ENCODE results near the gene RELB.
A peak's percentile ranks its signal among the peaks of the same experiment; 100 is the strongest.
"Not testable (repeated sequence)": the region's sequence is repeated elsewhere in the genome, so short reads cannot be mapped to it uniquely, and the experiment has no call there.

RELB gene

GRCh38 chr19:44993926-44994537 lies 7.2 kb upstream of the RELB start:
- peaks cover 19 to 37% of the 10 kb centered on the region in 2 donors for H3K36me3 Mint-ChIP-seq
- no peaks in the 10 kb centered on the region for H3K9me3 Mint-ChIP-seq
- ATAC-seq (replicated peaks), result no peak
- H3K27ac Mint-ChIP-seq, result peak overlapping the region; percentile 3
- H3K4me1 Mint-ChIP-seq, result peaks cover 3 to 9% of the 10 kb centered on the region in 2 donors
- H3K27me3 Mint-ChIP-seq, result no peaks in the 10 kb centered on the region
- DNase-seq, result no peak
- H3K4me3 Mint-ChIP-seq, result no peak overlapping the region

GRCh38 chr19:44998025-44998424 lies 3.2 kb upstream of the RELB start:
- Mint-ChIP-seq H3K4me1 (peaks cover 8 to 17% of the 10 kb centered on the region in 2 donors), H3K4me3 (no peak overlapping the region), H3K9me3 (peaks cover 0 to 1% of the 10 kb centered on the region in 2 donors), H3K27ac (no peak overlapping the region), H3K36me3 (peaks cover 12 to 22% of the 10 kb centered on the region in 2 donors), H3K27me3 (no peaks in the 10 kb centered on the region)
- no peak for DNase-seq
- ATAC-seq (replicated peaks), result no peak

DNA sequence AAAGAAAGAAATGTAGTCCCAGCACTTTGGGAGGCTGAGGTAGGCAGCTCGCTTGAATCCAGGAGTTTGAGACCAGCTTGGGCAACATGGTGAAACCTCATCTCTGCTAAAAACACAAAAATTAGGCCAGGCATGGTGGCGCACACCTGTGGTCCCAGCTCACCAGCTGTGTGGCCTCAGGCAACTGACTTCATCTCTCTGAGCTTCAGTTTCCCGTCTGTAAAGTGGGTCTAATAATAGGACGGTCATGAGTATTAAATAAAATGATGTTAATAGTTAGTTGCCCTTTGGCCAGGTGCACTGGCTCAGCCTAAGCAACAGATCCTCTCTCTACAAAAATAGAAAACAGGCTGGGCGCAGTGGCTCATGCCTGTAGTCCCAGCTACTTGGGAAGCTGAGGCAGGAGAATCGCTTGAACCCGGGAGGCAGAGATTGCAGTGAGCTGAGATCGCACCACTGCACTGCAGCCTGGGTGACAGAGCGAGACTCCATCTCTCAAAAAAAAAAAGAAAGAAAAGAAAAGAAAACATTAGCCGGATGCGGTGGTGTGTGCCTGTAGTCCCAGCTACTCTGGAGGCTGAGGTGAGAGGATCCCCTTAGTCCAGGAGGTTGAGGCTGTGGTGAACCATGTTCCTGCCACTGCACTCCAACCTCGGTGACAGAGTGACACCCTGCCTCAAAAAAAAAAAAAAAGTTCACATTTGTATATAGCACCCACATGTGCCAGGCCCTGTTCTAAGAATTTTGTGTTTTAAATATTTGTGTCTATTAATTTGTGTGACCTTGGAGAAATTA lies 1.9 kb upstream of the RELB start:
- H3K4me1 Mint-ChIP-seq, result peaks cover 8 to 17% of the 10 kb centered on the region in 2 donors
- not testable (repeated sequence) for ATAC-seq (replicated peaks); H3K27me3 Mint-ChIP-seq; H3K4me3 Mint-ChIP-seq; H3K27ac Mint-ChIP-seq; H3K9me3 Mint-ChIP-seq; DNase-seq
- peaks cover 9 to 18% of the 10 kb centered on the region in 2 donors for H3K36me3 Mint-ChIP-seq

GRCh38 chr19:45000665-45001064 lies 599 bp upstream of the RELB start:
- peaks cover 10 to 13% of the 10 kb centered on the region in 2 donors for H3K36me3 Mint-ChIP-seq
- H3K27ac Mint-ChIP-seq, result peak overlapping the region; percentile 84
- H3K4me3 Mint-ChIP-seq, result peak overlapping the region; percentile 70 to 91
- H3K4me1 Mint-ChIP-seq, result peaks cover 5 to 18% of the 10 kb centered on the region in 2 donors
- H3K9me3 Mint-ChIP-seq; DNase-seq; H3K27me3 Mint-ChIP-seq; ATAC-seq (replicated peaks): not testable (repeated sequence)

- Mint-ChIP-seq H3K9me3 (peaks cover 0 to 1% of the 10 kb centered on the region in 2 donors), H3K27ac (no peak overlapping the region), H3K36me3 (peaks cover 20 to 26% of the 10 kb centered on the region in 2 donors), H3K4me1 (peaks cover 5 to 31% of the 10 kb centered on the region in 2 donors), H3K4me3 (no peak overlapping the region), H3K27me3 (no peaks in the 10 kb centered on the region)
- DNase-seq, result no peak
- no peak for ATAC-seq (replicated peaks)
Observed at GRCh38 chr19:45003485-45003884, 2.2 kb downstream of the RELB start.

DNA sequence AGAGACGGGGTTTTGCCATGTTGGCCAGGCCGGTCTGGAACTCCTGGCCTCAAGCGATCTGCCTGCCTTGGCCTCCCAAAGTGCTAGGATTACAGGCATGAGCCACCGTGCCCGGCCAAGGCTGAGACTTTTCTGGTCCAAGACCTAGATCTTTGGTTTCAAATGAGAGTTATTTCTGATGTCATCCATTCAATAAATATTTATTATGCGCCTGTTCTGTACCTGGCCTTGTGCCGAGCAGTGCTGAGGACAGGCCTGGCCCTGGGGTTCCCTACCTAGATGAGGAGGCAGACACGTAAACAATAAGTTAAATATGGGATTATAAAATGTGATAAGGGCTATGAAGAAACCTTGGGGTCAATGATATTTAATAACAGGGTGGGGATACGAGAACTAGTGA lies 4.5 kb downstream of the RELB start:
- DNase-seq, result no peak
- peaks cover 33 to 41% of the 10 kb centered on the region in 2 donors for H3K36me3 Mint-ChIP-seq
- peak overlapping the region; percentile 62 for H3K27ac Mint-ChIP-seq
- ATAC-seq (replicated peaks), result no peak
- H3K4me3 Mint-ChIP-seq, result no peak overlapping the region
- no peaks in the 10 kb centered on the region for H3K27me3 Mint-ChIP-seq
- peaks cover 10 to 43% of the 10 kb centered on the region in 2 donors for H3K4me1 Mint-ChIP-seq
- H3K9me3 Mint-ChIP-seq, result peaks cover 0 to 1% of the 10 kb centered on the region in 2 donors

GRCh38 chr19:45008552-45008951 lies 7.3 kb downstream of the RELB start:
- Mint-ChIP-seq H3K27me3 (no peaks in the 10 kb centered on the region), H3K4me3 (no peak overlapping the region), H3K4me1 (peaks cover 8 to 27% of the 10 kb centered on the region in 2 donors), H3K9me3 (no peaks in the 10 kb centered on the region), H3K36me3 (peaks cover 31 to 40% of the 10 kb centered on the region in 2 donors), H3K27ac (peak overlapping the region; percentile 67)
- DNase-seq (no peak), ATAC-seq (replicated peaks) (no peak)

GRCh38 chr19:45009625-45010255 lies 8.5 kb downstream of the RELB start:
- no peak for ATAC-seq (replicated peaks)
- no peak overlapping the region for H3K4me3 Mint-ChIP-seq
- H3K27me3 Mint-ChIP-seq, result no peaks in the 10 kb centered on the region
- no peaks in the 10 kb centered on the region for H3K9me3 Mint-ChIP-seq
- peak overlapping the region; percentile 72 for H3K27ac Mint-ChIP-seq
- peaks cover 31 to 45% of the 10 kb centered on the region in 2 donors for H3K36me3 Mint-ChIP-seq
- DNase-seq, result no peak
- peaks cover 8 to 27% of the 10 kb centered on the region in 2 donors for H3K4me1 Mint-ChIP-seq

- H3K36me3 Mint-ChIP-seq, result peaks cover 31 to 45% of the 10 kb centered on the region in 2 donors
- no peak overlapping the region for H3K27ac Mint-ChIP-seq
- peaks cover 8 to 27% of the 10 kb centered on the region in 2 donors for H3K4me1 Mint-ChIP-seq
- H3K9me3 Mint-ChIP-seq, result no peaks in the 10 kb centered on the region
- no peak overlapping the region for H3K4me3 Mint-ChIP-seq
- no peaks in the 10 kb centered on the region for H3K27me3 Mint-ChIP-seq
- DNase-seq (no peak), ATAC-seq (replicated peaks) (no peak)
Observed at GRCh38 chr19:45010306-45010705, 9.0 kb downstream of the RELB start.

DNA sequence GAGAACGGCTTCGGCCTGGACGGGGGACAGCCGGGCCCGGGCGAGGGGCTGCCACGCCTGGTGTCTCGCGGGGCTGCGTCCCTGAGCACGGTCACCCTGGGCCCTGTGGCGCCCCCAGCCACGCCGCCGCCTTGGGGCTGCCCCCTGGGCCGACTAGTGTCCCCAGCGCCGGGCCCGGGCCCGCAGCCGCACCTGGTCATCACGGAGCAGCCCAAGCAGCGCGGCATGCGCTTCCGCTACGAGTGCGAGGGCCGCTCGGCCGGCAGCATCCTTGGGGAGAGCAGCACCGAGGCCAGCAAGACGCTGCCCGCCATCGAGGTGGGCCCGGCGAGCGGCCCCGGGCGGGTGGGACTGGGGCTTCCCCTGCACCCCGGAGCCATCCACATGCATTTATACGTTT lies 10.7 kb downstream of the RELB start:
- peaks cover 15 to 29% of the 10 kb centered on the region in 2 donors for H3K4me1 Mint-ChIP-seq
- ATAC-seq (replicated peaks) (no peak), DNase-seq (no peak)
- no peak overlapping the region for H3K4me3 Mint-ChIP-seq
- H3K36me3 Mint-ChIP-seq, result peaks cover 28 to 37% of the 10 kb centered on the region in 2 donors
- no peaks in the 10 kb centered on the region for H3K27me3 Mint-ChIP-seq
- no peak overlapping the region for H3K27ac Mint-ChIP-seq
- no peaks in the 10 kb centered on the region for H3K9me3 Mint-ChIP-seq

- peaks cover 18 to 34% of the 10 kb centered on the region in 2 donors for H3K36me3 Mint-ChIP-seq
- peaks cover 12 to 20% of the 10 kb centered on the region in 2 donors for H3K4me1 Mint-ChIP-seq
- peak overlapping the region; percentile 87 for H3K27ac Mint-ChIP-seq
- no peaks in the 10 kb centered on the region for H3K9me3 Mint-ChIP-seq
- H3K27me3 Mint-ChIP-seq, result no peaks in the 10 kb centered on the region
- peak overlapping the region; percentile 36 to 75 for H3K4me3 Mint-ChIP-seq
- peak; percentile 65 for DNase-seq
- ATAC-seq (replicated peaks), result peak; percentile 92 to 95
Observed at GRCh38 chr19:45016388-45017314, 15.4 kb downstream of the RELB start.

GRCh38 chr19:45019187-45019586 lies 17.9 kb downstream of the RELB start:
- Mint-ChIP-seq H3K27me3 (no peaks in the 10 kb centered on the region), H3K4me1 (peaks cover 13 to 20% of the 10 kb centered on the region in 2 donors), H3K9me3 (no peaks in the 10 kb centered on the region), H3K4me3 (no peak overlapping the region), H3K27ac (peak overlapping the region; percentile 77), H3K36me3 (peaks cover 27 to 31% of the 10 kb centered on the region in 2 donors)
- ATAC-seq (replicated peaks) (no peak), DNase-seq (no peak)

DNA sequence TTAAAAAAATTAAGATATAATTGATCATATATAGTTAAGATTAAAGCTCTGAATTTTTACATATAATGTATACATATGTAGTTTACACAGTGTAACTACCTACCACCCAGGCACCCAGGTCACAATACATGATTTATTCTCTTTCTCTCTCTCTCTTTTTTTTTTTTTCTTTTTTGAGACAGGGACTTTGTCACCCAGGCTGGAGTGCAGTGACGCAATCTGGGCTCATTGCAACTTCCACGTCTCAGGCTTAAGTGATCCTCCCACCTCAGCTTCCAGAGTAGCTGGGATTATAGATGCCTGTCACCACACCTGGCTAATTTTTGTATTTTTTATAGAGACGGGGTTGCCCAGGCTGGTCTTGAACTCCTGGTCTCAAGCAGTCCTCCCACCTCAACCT lies 18.8 kb downstream of the RELB start:
- no peak for ATAC-seq (replicated peaks)
- Mint-ChIP-seq H3K9me3 (no peaks in the 10 kb centered on the region), H3K27me3 (no peaks in the 10 kb centered on the region), H3K4me3 (no peak overlapping the region), H3K4me1 (peaks cover 13 to 20% of the 10 kb centered on the region in 2 donors), H3K36me3 (peaks cover 29 to 31% of the 10 kb centered on the region in 2 donors), H3K27ac (no peak overlapping the region)
- DNase-seq, result no peak

GRCh38 chr19:45021971-45022370 lies 20.7 kb downstream of the RELB start:
- Mint-ChIP-seq H3K4me1 (peaks cover 6 to 8% of the 10 kb centered on the region in 2 donors), H3K36me3 (peaks cover 41 to 43% of the 10 kb centered on the region in 2 donors), H3K4me3 (no peak overlapping the region), H3K27ac (no peak overlapping the region), H3K9me3 (no peaks in the 10 kb centered on the region), H3K27me3 (no peaks in the 10 kb centered on the region)
- no peak for DNase-seq
- ATAC-seq (replicated peaks), result no peak

Data from stimulated activated naive B cell treated with anti-CD40 and anti-IgM and Interleukin-4, amounts not matched to agents 10 μg/mL and 1 μg/mL and 100 μg/mL, for 72 hours (primary cell).